Suprapubic skin (tissue), 4 donors: ENCODE data around the gene CTSL. TPM values are rescaled to one million over a fixed set of nuclear protein-coding genes. Genes with fewer than 3 reads are reported as not detected.

Experiments used
- DNase-seq, 2 donors: peaks; one replicate each; pipeline ENCODE4 v3.0.0-alpha.2; 2019; ENCODE audit warnings: low spot score in 2 of 2
- H3K27ac ChIP-seq: fragments of 200-600 bp; sonication (generic); one replicate; pipeline ENCODE4 v1.5.1; 2019
- H3K27me3 ChIP-seq: fragments of 200-600 bp; sonication (generic); one replicate; pipeline ENCODE4 v1.5.1; 2019
- H3K36me3 ChIP-seq: fragments of 200-600 bp; sonication (generic); one replicate; pipeline ENCODE4 v1.5.1; 2019
- H3K4me1 ChIP-seq: fragments of 200-600 bp; sonication (generic); one replicate; pipeline ENCODE4 v1.5.1; 2019
- H3K4me3 ChIP-seq: fragments of 200-600 bp; sonication (generic); one replicate; pipeline ENCODE4 v1.5.1; 2019; ENCODE audit warnings: mild to moderate bottlenecking
- H3K9me3 ChIP-seq: fragments of 200-600 bp; sonication (generic); one replicate; pipeline ENCODE4 v1.5.1; 2019
- EP300 ChIP-seq: sonication (generic); formaldehyde crosslinking; IDR thresholded peaks from one replicate; pipeline ENCODE4 v1.6.1; 2017; ENCODE audit warnings: antibody characterized with exemption
- POLR2A ChIP-seq, 2 donors: fragments of 450-650 bp; IDR thresholded peaks; one replicate each; pipeline ENCODE4 v1.6.1; 2017; ENCODE audit warnings: antibody characterized with exemption in 2 of 2, mild to moderate bottlenecking in 2 of 2, moderate library complexity in 2 of 2
- POLR2AphosphoS5 ChIP-seq, 3 donors: sonication (generic); formaldehyde crosslinking; IDR thresholded peaks; one replicate each; pipeline ENCODE4 v1.6.1; 2017; ENCODE audit warnings: antibody characterized with exemption in 3 of 3
- WGBS: methylation state at CpG from one replicate; pipeline ENCODE4 v1.1.5; 2018; 5-methylcytosine and 5-hydroxymethylcytosine counted together
- total RNA-seq, 4 donors: library from RNA; depleted of rRNA; stranded (reverse); fragments of >200 nt; gene quantifications; one replicate each; pipeline ENCODE4 v1.1.0, GENCODE V29; 2016
- TF ChIP-seq, protein P1 (sequence below), 2 donors: fragments of 200-600 bp in 1 of 2; fragments of 450-650 bp in 1 of 2; sonication (generic) in 1 of 2; IDR thresholded peaks; one replicate each; pipeline ENCODE4 v1.5.1; 2016 to 2019; ENCODE audit warnings: antibody characterized with exemption in 2 of 2, mild to moderate bottlenecking in 1 of 2, moderate library complexity in 1 of 2

Gene CTSL
- total RNA-seq, 4 donors from 2014 or later, result 24.6 to 36.8 (median 27.8) TPM

DNA sequence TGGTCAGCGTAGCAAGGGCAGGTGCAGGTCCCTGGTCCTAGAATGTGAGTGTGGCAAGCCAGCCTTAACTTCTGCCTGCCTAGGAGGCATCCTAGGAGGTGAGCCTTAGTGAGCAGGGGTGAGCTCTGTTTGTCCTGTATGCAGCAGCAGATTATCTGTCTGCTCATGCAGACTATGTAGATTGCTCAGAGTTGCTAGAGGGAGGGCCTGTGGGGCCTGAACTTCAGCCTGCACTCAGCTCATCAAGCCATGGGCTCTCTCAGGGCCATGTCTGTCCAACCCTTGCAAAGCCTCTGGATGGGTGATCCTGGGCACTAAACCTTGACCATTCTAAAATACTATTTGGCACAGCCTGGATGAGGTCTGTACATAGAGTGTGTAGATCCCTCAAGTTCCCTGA lies 8.5 kb upstream of the CTSL start:
- Histone ChIP-seq H3K4me3 (no peak overlapping the region), H3K36me3 (no peaks in the 10 kb centered on the region), H3K4me1 (peaks cover 17% of the 10 kb centered on the region), H3K9me3 (no peaks in the 10 kb centered on the region), H3K27ac (no peak overlapping the region), H3K27me3 (no peaks in the 10 kb centered on the region)
- TF ChIP-seq POLR2A (IDR thresholded peaks at IDR 0.05) (no peak), EP300 (no peak), POLR2AphosphoS5 (IDR thresholded peaks at IDR 0.05) (no peak)
- TF ChIP-seq, protein P1, sequence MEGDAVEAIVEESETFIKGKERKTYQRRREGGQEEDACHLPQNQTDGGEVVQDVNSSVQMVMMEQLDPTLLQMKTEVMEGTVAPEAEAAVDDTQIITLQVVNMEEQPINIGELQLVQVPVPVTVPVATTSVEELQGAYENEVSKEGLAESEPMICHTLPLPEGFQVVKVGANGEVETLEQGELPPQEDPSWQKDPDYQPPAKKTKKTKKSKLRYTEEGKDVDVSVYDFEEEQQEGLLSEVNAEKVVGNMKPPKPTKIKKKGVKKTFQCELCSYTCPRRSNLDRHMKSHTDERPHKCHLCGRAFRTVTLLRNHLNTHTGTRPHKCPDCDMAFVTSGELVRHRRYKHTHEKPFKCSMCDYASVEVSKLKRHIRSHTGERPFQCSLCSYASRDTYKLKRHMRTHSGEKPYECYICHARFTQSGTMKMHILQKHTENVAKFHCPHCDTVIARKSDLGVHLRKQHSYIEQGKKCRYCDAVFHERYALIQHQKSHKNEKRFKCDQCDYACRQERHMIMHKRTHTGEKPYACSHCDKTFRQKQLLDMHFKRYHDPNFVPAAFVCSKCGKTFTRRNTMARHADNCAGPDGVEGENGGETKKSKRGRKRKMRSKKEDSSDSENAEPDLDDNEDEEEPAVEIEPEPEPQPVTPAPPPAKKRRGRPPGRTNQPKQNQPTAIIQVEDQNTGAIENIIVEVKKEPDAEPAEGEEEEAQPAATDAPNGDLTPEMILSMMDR (IDR thresholded peaks at IDR 0.05), result no peak
- DNase-seq, result no peak
- 100% methylated on average over 1 of the region's 1 CpG for WGBS

DNA sequence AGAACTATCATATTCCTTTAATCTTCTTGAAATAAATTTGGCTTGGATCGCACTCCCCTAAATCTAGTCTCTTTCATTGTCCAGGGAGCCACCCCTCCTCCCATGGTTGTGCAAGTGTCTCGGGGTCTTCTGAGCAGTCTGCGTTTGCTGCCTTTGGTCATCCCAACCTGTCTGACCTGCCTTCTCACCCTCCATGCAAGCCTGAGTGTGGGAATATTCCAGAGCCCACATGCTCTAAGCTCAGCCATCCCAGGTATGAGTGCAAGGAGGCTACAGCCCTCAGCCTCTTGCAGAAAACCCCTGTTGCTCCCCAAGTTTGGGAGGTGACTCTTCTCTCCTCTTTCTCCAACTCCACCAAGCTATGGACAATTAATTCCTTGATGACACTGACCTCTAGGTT lies 7.7 kb upstream of the CTSL start:
- Histone ChIP-seq H3K27me3 (no peaks in the 10 kb centered on the region), H3K9me3 (no peaks in the 10 kb centered on the region), H3K27ac (no peak overlapping the region), H3K4me3 (no peak overlapping the region), H3K4me1 (peaks cover 9% of the 10 kb centered on the region), H3K36me3 (no peaks in the 10 kb centered on the region)
- no peak for DNase-seq
- WGBS, result 94% methylated on average over 3 of the region's 3 CpGs
- no peak for TF ChIP-seq POLR2A (IDR thresholded peaks at IDR 0.05)

DNA sequence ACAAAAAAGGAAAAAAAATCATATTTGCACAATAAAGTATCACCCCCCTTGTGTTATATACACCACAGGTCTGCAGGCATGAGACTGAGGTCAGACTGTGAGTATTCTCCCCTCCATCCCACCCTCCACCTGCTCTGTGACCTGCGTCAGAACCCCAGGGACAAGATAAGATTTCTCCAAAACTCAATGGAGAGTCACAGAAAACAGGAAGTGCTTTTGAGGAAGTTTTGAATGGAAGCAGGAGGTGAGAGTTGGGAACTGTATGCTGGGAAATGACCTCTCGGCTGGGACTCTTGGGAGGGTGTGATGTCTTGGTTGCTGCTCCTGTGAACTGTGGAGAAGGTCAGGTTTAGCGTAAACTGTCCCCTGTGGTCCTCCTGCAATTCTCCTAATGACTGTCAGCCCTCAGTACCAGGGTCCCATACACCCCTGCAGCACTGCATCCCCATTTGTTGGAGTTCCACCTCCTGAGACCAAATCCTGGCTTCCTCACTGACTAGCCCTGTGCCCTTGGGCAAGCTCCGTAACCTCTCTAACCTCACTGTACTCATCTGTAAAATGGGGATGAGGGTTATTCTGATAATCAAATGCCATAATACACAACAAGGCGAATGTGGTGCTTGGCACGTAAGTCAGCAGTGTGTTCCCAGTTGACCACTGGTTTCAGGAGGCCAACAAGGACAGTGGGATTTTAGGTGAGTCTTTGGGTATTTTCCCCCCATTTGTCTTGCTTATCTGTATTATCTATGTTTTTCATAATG lies 6.9 kb upstream of the CTSL start:
- Histone ChIP-seq H3K9me3 (no peaks in the 10 kb centered on the region), H3K4me3 (no peak overlapping the region), H3K36me3 (no peaks in the 10 kb centered on the region), H3K27me3 (no peaks in the 10 kb centered on the region), H3K4me1 (peaks cover 9% of the 10 kb centered on the region), H3K27ac (no peak overlapping the region)
- WGBS, result 88% methylated on average over 6 of the region's 6 CpGs
- DNase-seq, result no peak
- no peak for TF ChIP-seq POLR2A (IDR thresholded peaks at IDR 0.05)
- TF ChIP-seq, protein P1 (IDR thresholded peaks at IDR 0.05), result no peak
- TF ChIP-seq EP300, result no peak
- TF ChIP-seq POLR2AphosphoS5 (IDR thresholded peaks at IDR 0.05), result no peak

DNA sequence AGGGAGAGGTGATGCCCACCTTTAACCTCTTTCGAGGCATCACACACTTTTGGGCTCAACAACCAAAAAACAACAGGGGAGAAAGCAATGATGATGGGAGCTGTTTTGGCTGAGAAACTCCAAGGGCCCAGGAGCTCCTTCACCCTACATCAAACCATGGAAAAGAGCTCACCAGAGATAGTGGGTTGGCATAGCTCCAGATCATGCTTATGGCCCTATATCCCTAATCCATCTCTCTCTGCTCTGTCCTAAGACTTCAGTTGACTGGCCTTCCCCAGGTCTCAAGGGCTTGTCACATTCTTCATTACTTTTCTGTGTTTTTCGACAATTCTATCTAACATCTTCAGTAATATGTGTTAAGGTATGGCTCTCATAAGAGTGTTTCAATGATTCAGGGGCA lies 5.7 kb upstream of the CTSL start:
- no peaks in the 10 kb centered on the region for H3K27me3 ChIP-seq
- 91% methylated on average over 2 of the region's 2 CpGs for whole genome bisulfite sequencing

DNA sequence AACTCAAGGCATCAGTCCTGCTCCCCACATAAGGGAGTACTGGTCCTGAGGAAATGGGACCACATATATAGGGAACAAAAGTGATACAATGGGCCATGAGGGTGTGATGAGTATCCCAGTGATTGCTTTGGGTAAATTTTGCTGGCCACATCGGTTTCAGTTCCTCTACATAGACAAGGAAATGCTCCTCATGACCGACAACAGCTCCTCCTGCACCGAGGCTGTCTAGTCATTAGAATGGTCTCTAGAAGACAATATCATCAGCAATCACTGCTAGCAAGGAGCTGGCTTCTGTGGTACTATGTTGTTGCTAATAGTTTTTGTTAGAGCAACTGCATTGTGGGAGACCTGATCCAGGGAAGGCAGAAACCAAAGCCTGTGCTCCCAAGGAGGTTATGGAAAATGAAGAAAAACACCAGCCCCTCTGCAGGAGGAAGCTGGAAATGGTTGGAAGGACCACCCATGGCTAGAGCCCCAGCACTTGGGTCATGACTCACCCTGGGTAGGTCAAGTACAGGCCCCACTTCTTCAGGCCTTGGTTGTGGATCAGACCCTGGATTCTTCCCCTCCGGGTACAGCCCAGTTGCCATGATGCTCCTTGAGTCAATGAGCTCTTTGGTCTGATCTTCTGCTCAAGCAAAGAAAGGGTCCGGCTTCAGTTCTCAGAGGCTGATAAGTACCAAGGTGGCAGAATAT lies 3.4 kb upstream of the CTSL start:
- Histone ChIP-seq H3K36me3 (no peaks in the 10 kb centered on the region), H3K27me3 (no peaks in the 10 kb centered on the region), H3K27ac (no peak overlapping the region), H3K9me3 (no peaks in the 10 kb centered on the region), H3K4me3 (no peak overlapping the region), H3K4me1 (peaks cover 23% of the 10 kb centered on the region)
- no peak for DNase-seq
- TF ChIP-seq, protein P1 (IDR thresholded peaks at IDR 0.05), result no peak
- TF ChIP-seq EP300 (no peak), POLR2A (IDR thresholded peaks at IDR 0.05) (no peak)
- 93% methylated on average over 4 of the region's 5 CpGs for WGBS

More for the DNA sequence above, 5.7 kb upstream of the CTSL start:
- Histone ChIP-seq H3K4me1 (peaks cover 1% of the 10 kb centered on the region), H3K4me3 (no peak overlapping the region), H3K9me3 (no peaks in the 10 kb centered on the region), H3K36me3 (no peaks in the 10 kb centered on the region), H3K27ac (no peak overlapping the region)
- no peak for TF ChIP-seq EP300
- TF ChIP-seq, protein P1 (IDR thresholded peaks at IDR 0.05), result no peak
- TF ChIP-seq POLR2AphosphoS5 (IDR thresholded peaks at IDR 0.05), result no peak
- TF ChIP-seq POLR2A (IDR thresholded peaks at IDR 0.05), result no peak
- DNase-seq, result no peak
